Ectodermal cell (in vitro differentiated cells): Measurements from ENCODE around the gene SGO2.

Source experiments
- H3K27ac ChIP-seq: 2 replicates; pipeline ENCODE4 v1.7.0; 2013; ENCODE audit warnings: mild to moderate bottlenecking, low read depth, low read length; ENCODE audit not compliant: insufficient read depth, poor library complexity, severe bottlenecking
- H3K27me3 ChIP-seq: 2 replicates; pipeline ENCODE4 v1.7.0; 2013; ENCODE audit warnings: mild to moderate bottlenecking, low read length; ENCODE audit not compliant: insufficient read depth, control insufficient read depth, poor library complexity, severe bottlenecking
- H3K36me3 ChIP-seq: one replicate; pipeline ENCODE4 v1.7.0; 2013; ENCODE audit warnings: low read length; ENCODE audit not compliant: control insufficient read depth, insufficient read depth
- H3K4me1 ChIP-seq: one replicate; pipeline ENCODE4 v1.7.0; 2013; ENCODE audit warnings: low read length; ENCODE audit not compliant: control insufficient read depth, insufficient read depth
- H3K4me3 ChIP-seq: 2 replicates; pipeline ENCODE4 v1.7.0; 2013; ENCODE audit warnings: low read depth, low read length, control low read depth; ENCODE audit not compliant: insufficient read depth
- H3K9me3 ChIP-seq: 2 replicates; pipeline ENCODE4 v1.7.0; 2013; ENCODE audit warnings: mild to moderate bottlenecking, low read length, moderate library complexity; ENCODE audit not compliant: control insufficient read depth
- WGBS, 2 experiments: methylation state at CpG; one replicate each; pipeline ENCODE4 v1.1.7; 2013; ENCODE audit warnings: missing lambda C conversion rate in 2 of 2; 5-methylcytosine and 5-hydroxymethylcytosine counted together

SGO2 gene

GRCh38 chr2:200567932-200568331 is 41.9 kb downstream of the SGO2 start:
- H3K36me3 ChIP-seq = peaks cover 7% of the 10 kb centered on the region
- 94 to 100% methylated on average over 1 to 2 of the region's 3 CpGs for WGBS, 2 experiments
- no peaks in the 10 kb centered on the region for H3K4me1 ChIP-seq
- no peaks in the 10 kb centered on the region for H3K9me3 ChIP-seq
- H3K27ac ChIP-seq = no peak overlapping the region
- H3K4me3 ChIP-seq = no peak overlapping the region
- no peaks in the 10 kb centered on the region for H3K27me3 ChIP-seq

DNA sequence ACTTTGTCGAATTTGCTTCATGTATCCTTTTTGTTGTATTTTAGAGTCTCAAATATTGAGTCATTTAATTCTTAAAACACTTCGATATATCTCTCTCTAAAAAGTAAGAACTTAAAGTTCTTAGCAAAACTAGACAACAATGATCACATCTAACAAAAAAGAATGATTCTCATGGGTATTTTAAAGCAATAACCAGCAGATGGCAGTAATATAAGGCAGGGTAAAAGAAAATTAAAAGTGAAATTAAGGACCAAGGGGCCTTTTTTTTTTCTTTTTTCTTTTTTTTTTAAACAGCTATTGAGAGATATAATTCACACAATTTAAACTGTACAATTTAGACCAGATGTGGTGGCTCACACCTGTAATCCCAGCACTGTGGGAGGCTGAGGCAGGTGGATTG is 50.0 kb downstream of the SGO2 start:
- Histone ChIP-seq H3K9me3 (no peaks in the 10 kb centered on the region), H3K27ac (no peak overlapping the region), H3K27me3 (no peaks in the 10 kb centered on the region), H3K36me3 (peaks cover 6% of the 10 kb centered on the region), H3K4me3 (no peak overlapping the region), H3K4me1 (no peaks in the 10 kb centered on the region)
- 93 to 100% methylated on average over 1 to 2 of the region's 2 CpGs for WGBS, 2 experiments

- H3K27me3 ChIP-seq = no peaks in the 10 kb centered on the region
- no peak overlapping the region for H3K4me3 ChIP-seq
- H3K4me1 ChIP-seq = no peaks in the 10 kb centered on the region
- 89 to 94% methylated on average over 3 of the region's 3 CpGs for WGBS, 2 experiments
- H3K27ac ChIP-seq = no peak overlapping the region
- no peaks in the 10 kb centered on the region for H3K9me3 ChIP-seq
- H3K36me3 ChIP-seq = peaks cover 5% of the 10 kb centered on the region
Measured at GRCh38 chr2:200577027-200577426, 51.0 kb downstream of the SGO2 start.

DNA sequence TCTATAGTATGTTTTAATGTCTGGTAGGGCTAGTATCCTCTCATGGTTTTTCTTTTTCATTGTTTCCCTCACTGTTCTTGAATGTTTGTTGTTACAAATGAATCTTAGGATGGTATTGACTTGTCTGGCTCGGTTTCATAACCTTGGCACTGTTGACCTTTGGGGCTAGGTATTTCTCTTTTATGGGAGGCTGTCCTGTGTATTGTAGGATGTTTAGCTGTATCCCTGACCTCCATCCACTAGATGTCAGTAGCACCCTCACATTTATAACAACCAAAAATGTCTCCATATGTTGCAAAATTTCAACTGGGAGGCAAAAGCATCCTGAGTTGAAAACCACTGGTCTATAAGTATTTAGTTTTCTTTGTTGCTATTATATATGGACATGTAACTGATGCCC is 52.8 kb downstream of the SGO2 start:
- no peaks in the 10 kb centered on the region for H3K27me3 ChIP-seq
- no peaks in the 10 kb centered on the region for H3K9me3 ChIP-seq
- H3K4me1 ChIP-seq = no peaks in the 10 kb centered on the region
- WGBS, 2 experiments = 90 to 94% methylated on average over 1 of the region's 1 CpG
- no peaks in the 10 kb centered on the region for H3K36me3 ChIP-seq
- no peak overlapping the region for H3K4me3 ChIP-seq
- no peak overlapping the region for H3K27ac ChIP-seq

- no peaks in the 10 kb centered on the region for H3K9me3 ChIP-seq
- H3K27ac ChIP-seq = no peak overlapping the region
- H3K36me3 ChIP-seq = no peaks in the 10 kb centered on the region
- H3K4me3 ChIP-seq = no peak overlapping the region
- peaks cover 11% of the 10 kb centered on the region for H3K27me3 ChIP-seq
- 91 to 96% methylated on average over 3 of the region's 3 CpGs for whole genome bisulfite sequencing, 2 experiments
- H3K4me1 ChIP-seq = no peaks in the 10 kb centered on the region
Measured at GRCh38 chr2:200584639-200585038, 58.6 kb downstream of the SGO2 start.

DNA sequence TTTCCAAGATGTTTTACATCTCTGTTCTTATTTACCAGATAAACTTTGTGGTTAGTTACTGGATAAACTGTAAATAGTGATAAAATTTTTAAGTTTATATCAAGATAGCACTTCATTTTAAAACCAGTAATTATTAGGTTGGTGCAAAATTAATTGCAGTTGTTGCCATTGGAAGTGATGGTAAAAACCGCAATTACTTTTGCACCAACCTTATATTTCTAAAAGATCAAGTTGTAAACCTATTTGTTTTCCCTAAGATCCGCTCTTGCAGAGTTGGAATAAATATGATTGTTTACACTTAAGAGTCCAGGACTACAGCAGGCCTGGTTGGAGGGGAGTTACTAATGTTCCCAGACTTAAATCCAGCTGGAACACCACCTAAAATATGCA is 59.3 kb downstream of the SGO2 start:
- no peak overlapping the region for H3K27ac ChIP-seq
- 40% methylated on average over 1 of the region's 2 CpGs; no CpG with 5 or more reads in 1 of the 2 experiments for WGBS, 2 experiments
- no peaks in the 10 kb centered on the region for H3K4me1 ChIP-seq
- H3K27me3 ChIP-seq = peaks cover 11% of the 10 kb centered on the region
- no peaks in the 10 kb centered on the region for H3K9me3 ChIP-seq
- no peaks in the 10 kb centered on the region for H3K36me3 ChIP-seq
- peak overlapping the region; percentile 45 for H3K4me3 ChIP-seq

GRCh38 chr2:200585730-200586643 is 60.0 kb downstream of the SGO2 start, which contains the start of gene AOX1:
Gene AOX1, plus strand, starts transcription at chr2:200586014. Its CDS starts 95 bp downstream, at chr2:200586109.
- H3K27me3 ChIP-seq = peaks cover 11% of the 10 kb centered on the region
- peak within 1 kb of the TSS; percentile 27 for H3K27ac ChIP-seq
- WGBS, 2 experiments = 3% methylated on average over 62 of the region's 62 CpGs
- H3K9me3 ChIP-seq = no peaks in the 10 kb centered on the region
- no peaks in the 10 kb centered on the region for H3K36me3 ChIP-seq
- H3K4me1 ChIP-seq = no peaks in the 10 kb centered on the region
- H3K4me3 ChIP-seq = peak within 1 kb of the TSS; percentile 45

DNA sequence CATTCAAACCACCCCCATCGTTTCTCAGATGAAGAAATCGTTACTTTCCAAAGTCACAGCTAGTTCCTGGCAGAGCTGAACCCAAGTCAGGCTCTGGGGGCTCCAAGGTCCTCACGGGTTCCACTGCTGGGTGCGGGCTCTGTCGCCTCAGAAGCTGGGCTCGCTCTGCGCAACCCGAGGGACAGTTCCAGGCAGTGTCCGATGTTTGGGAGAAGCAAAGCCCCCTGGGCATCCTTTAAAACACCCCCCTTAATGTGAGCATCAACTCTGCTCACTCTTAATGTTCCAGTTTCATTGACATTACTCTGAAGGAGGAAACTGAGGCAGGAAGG is 60.6 kb downstream of the SGO2 start:
- no peaks in the 10 kb centered on the region for H3K4me1 ChIP-seq
- WGBS, 2 experiments = 61 to 62% methylated on average over 9 of the region's 9 CpGs
- H3K27ac ChIP-seq = no peak overlapping the region
- H3K4me3 ChIP-seq = peak overlapping the region; percentile 45
- H3K9me3 ChIP-seq = no peaks in the 10 kb centered on the region
- H3K27me3 ChIP-seq = peaks cover 11% of the 10 kb centered on the region
- H3K36me3 ChIP-seq = no peaks in the 10 kb centered on the region

GRCh38 chr2:200587007-200587616 is 61.1 kb downstream of the SGO2 start:
- Histone ChIP-seq H3K9me3 (no peaks in the 10 kb centered on the region), H3K27ac (no peak overlapping the region), H3K27me3 (peaks cover 11% of the 10 kb centered on the region), H3K4me1 (no peaks in the 10 kb centered on the region), H3K4me3 (no peak overlapping the region), H3K36me3 (no peaks in the 10 kb centered on the region)
- 86 to 88% methylated on average over 8 to 9 of the region's 9 CpGs for WGBS, 2 experiments

DNA sequence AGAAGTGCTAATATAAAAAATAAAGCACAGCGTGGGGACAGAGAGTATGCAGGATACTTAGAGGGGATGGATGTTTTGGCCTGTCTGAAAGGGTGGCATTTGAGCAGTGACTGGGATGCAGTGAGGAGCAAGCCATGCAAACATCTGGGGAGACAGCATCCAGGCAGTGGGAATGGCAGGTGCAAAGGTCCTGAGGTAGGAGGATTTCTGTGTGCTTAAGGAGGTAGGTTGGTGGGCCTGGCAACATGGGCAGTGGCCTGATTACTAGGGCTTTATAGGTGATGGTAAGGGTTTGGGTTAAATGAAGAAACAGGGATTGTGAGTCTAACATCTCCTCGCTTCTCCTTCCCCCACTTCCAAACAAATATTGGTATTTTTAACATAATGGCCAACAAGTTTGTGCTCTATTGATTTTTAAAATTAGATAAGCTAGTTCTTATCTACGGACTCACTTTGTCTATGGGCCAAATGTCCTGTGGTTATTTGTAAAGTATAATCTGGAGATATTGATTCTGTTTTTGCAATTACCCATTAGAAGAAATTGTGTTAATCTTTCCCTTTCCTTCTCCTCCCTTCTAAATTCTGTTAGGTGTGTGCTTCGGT is 62.2 kb downstream of the SGO2 start:
- no peaks in the 10 kb centered on the region for H3K9me3 ChIP-seq
- H3K4me3 ChIP-seq = no peak overlapping the region
- no peak overlapping the region for H3K27ac ChIP-seq
- H3K36me3 ChIP-seq = no peaks in the 10 kb centered on the region
- no peaks in the 10 kb centered on the region for H3K4me1 ChIP-seq
- H3K27me3 ChIP-seq = peaks cover 11% of the 10 kb centered on the region
- 98% methylated on average over 2 to 3 of the region's 4 CpGs for WGBS, 2 experiments
